ENCODE data around the gene DSG3.

DNA sequence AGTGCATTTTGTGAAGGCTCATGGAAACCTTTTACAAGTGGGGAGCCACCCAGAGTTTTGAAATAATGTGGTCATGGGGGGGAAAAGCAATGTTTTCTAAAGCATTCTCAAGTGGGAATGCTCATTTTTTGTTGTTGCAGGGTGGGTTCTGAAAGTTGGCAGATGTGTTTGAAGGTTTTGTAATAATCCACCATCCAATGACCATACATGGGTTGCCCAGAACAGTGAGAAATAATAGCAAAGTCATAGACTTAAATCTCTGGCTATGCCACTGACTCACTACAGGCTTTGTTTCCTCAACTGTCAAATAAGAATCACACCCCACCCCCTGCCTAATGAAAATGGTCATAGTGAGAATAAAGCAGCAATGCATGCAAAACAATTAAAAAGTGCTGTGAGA lies 2.9 kb downstream of the DSG3 start:
- TF ChIP-seq, protein P1, sequence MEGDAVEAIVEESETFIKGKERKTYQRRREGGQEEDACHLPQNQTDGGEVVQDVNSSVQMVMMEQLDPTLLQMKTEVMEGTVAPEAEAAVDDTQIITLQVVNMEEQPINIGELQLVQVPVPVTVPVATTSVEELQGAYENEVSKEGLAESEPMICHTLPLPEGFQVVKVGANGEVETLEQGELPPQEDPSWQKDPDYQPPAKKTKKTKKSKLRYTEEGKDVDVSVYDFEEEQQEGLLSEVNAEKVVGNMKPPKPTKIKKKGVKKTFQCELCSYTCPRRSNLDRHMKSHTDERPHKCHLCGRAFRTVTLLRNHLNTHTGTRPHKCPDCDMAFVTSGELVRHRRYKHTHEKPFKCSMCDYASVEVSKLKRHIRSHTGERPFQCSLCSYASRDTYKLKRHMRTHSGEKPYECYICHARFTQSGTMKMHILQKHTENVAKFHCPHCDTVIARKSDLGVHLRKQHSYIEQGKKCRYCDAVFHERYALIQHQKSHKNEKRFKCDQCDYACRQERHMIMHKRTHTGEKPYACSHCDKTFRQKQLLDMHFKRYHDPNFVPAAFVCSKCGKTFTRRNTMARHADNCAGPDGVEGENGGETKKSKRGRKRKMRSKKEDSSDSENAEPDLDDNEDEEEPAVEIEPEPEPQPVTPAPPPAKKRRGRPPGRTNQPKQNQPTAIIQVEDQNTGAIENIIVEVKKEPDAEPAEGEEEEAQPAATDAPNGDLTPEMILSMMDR (IDR thresholded peaks at IDR 0.05), result no peak
- TF ChIP-seq POLR2A (IDR thresholded peaks at IDR 0.05), result no peak
- TF ChIP-seq EP300 (IDR thresholded peaks at IDR 0.05), result no peak
- no peak for TF ChIP-seq POLR2AphosphoS5 (IDR thresholded peaks at IDR 0.05)

Data from sigmoid colon (tissue), 4 donors.